Activated T-helper 9 cell treated with anti-CD3 and anti-CD28 coated beads, Interleukin-2, amount 50 U/mL, for 16 hours (primary cell): Measurements from ENCODE around the gene SPEN.
"Not testable (repeated sequence)": the region's sequence is repeated elsewhere in the genome, so short reads cannot be mapped to it uniquely, and the experiment has no call there.

ENCODE experiments used
- DNase-seq: peaks from one replicate; pipeline ENCODE4 v3.0.0-alpha.2; 2020; ENCODE audit warnings: low read depth

The SPEN gene

GRCh38 chr1:15962671-15963362 is 115.3 kb downstream of the SPEN start:
- no peak for DNase-seq

- no peak for DNase-seq
Observed at GRCh38 chr1:15963363-15963967, 116.0 kb downstream of the SPEN start.

GRCh38 chr1:15963968-15964648 is 116.6 kb downstream of the SPEN start:
- no peak for DNase-seq

GRCh38 chr1:15965228-15965767 is 117.8 kb downstream of the SPEN start:
- DNase-seq = no peak

GRCh38 chr1:15966081-15966955 is 118.8 kb downstream of the SPEN start:
- DNase-seq = peak; percentile 70

GRCh38 chr1:15966956-15967344 is 119.4 kb downstream of the SPEN start:
- no peak for DNase-seq

GRCh38 chr1:15968172-15968571 is 120.7 kb downstream of the SPEN start:
- DNase-seq = no peak

GRCh38 chr1:15969321-15969880 is 121.9 kb downstream of the SPEN start:
- no peak for DNase-seq

- DNase-seq = no peak
Observed at GRCh38 chr1:15970911-15971310, 123.4 kb downstream of the SPEN start.

- DNase-seq = no peak
Observed at GRCh38 chr1:15972409-15972808, 124.9 kb downstream of the SPEN start.

GRCh38 chr1:15973772-15974171 is 126.3 kb downstream of the SPEN start:
- no peak for DNase-seq

GRCh38 chr1:15974855-15975254 is 127.3 kb downstream of the SPEN start:
- no peak for DNase-seq

- peak; percentile 76 for DNase-seq
Observed at GRCh38 chr1:15975358-15975804, 127.9 kb downstream of the SPEN start.

GRCh38 chr1:15975805-15976680 is 128.5 kb downstream of the SPEN start, which contains the start of gene ZBTB17:
Gene ZBTB17, minus strand, starts transcription at chr1:15976101. Its CDS starts 27,606 bp downstream, at chr1:15948495.
- DNase-seq = peak; percentile 94

- DNase-seq = not testable (repeated sequence)
Observed at GRCh38 chr1:15977947-15978346, 130.4 kb downstream of the SPEN start.

- no peak for DNase-seq
Observed at GRCh38 chr1:15981679-15982078, 134.2 kb downstream of the SPEN start.

GRCh38 chr1:15983275-15983674 is 135.8 kb downstream of the SPEN start:
- no peak for DNase-seq

GRCh38 chr1:15985611-15986297 is 138.2 kb downstream of the SPEN start:
- DNase-seq = no peak

GRCh38 chr1:15988856-15989736 is 141.6 kb downstream of the SPEN start:
- DNase-seq = no peak
